Naive thymus-derived CD4-positive, alpha-beta T cell (primary cell): ENCODE data around the gene MAP2K1. TPM values are rescaled to one million over a fixed set of nuclear protein-coding genes. Genes with fewer than 3 reads are reported as not detected.

Source experiments
- ATAC-seq: fragments of 150-1000 bp; cut with Tn5 transposase; 2 replicates; pipeline ENCODE4 v1.10.0; 2021; ENCODE audit warnings: mild to moderate bottlenecking, moderate library complexity
- CTCF ChIA-PET: fragments of 350-600 bp; sonication (Branson Sonifier 250); formaldehyde crosslinking; loops from one replicate; lab custom pipeline; 2021; ENCODE audit warnings: antibody characterized with exemption; lab: Charles Lee
- POLR2A ChIA-PET: fragments of 350-600 bp; sonication (Branson Sonifier 250); formaldehyde crosslinking; loops from one replicate; lab custom pipeline; 2021; ENCODE audit warnings: antibody characterized with exemption, inconsistent platforms; lab: Charles Lee
- DNase-seq, 9 donors: peaks; one replicate each; pipeline versions ENCODE4 v3.0.0 to v3.0.0-alpha.2; 2020 to 2022; ENCODE audit warnings: mixed read lengths in 1 of 9
- H3K27ac ChIP-seq: one replicate; pipeline ENCODE4 v1.7.0; 2013; ENCODE audit warnings: mild to moderate bottlenecking, low read depth, low read length, moderate library complexity
- H3K27me3 ChIP-seq, 2 donors: one replicate each; pipeline ENCODE4 v1.7.0; 2013; ENCODE audit warnings: low read length in 2 of 2, mild to moderate bottlenecking in 2 of 2, moderate library complexity in 2 of 2; ENCODE audit not compliant: control insufficient read depth in 2 of 2, insufficient read depth in 2 of 2
- H3K36me3 ChIP-seq, 3 experiments: 1 replicate in 2 of 3; 2 replicates in 1 of 3; pipeline ENCODE4 v1.7.0; 2013; ENCODE audit warnings: low read length in 3 of 3, mild to moderate bottlenecking in 3 of 3, moderate library complexity in 1 of 3; ENCODE audit not compliant: insufficient read depth in 3 of 3, control insufficient read depth in 2 of 3
- H3K4me1 ChIP-seq, 2 donors: one replicate each; pipeline ENCODE4 v1.7.0; 2013; ENCODE audit warnings: low read length in 2 of 2, mild to moderate bottlenecking in 2 of 2, moderate library complexity in 1 of 2; ENCODE audit not compliant: control insufficient read depth in 2 of 2, insufficient read depth in 2 of 2
- H3K4me3 ChIP-seq: 2 replicates; pipeline ENCODE4 v1.7.0; 2013; ENCODE audit warnings: mild to moderate bottlenecking, low read length
- H3K9me3 ChIP-seq, 3 experiments: 1 replicate in 2 of 3; 2 replicates in 1 of 3; pipeline ENCODE4 v1.7.0; 2013; ENCODE audit warnings: low read length in 3 of 3; ENCODE audit not compliant: control insufficient read depth in 2 of 3
- H3K27ac Mint-ChIP-seq, 9 donors: one replicate each; pipeline ENCODE4 v1.8.0; 2020 to 2022; ENCODE audit warnings: mixed read lengths in 9 of 9, mild to moderate bottlenecking in 8 of 9, moderate library complexity in 5 of 9, inconsistent platforms in 2 of 9
- H3K27me3 Mint-ChIP-seq, 5 donors: one replicate each; pipeline ENCODE4 v1.8.0; 2021 to 2022; ENCODE audit warnings: mixed read lengths in 5 of 5, mild to moderate bottlenecking in 1 of 5
- H3K36me3 Mint-ChIP-seq, 5 donors: one replicate each; pipeline ENCODE4 v1.8.0; 2020 to 2022; ENCODE audit warnings: mixed read lengths in 5 of 5, mild to moderate bottlenecking in 3 of 5, inconsistent platforms in 1 of 5
- H3K4me1 Mint-ChIP-seq, 7 donors: one replicate each; pipeline ENCODE4 v1.8.0; 2020 to 2022; ENCODE audit warnings: mixed read lengths in 7 of 7, mild to moderate bottlenecking in 3 of 7, inconsistent platforms in 1 of 7
- H3K4me3 Mint-ChIP-seq, 10 donors: one replicate each; pipeline ENCODE4 v1.8.0; 2020 to 2022; ENCODE audit warnings: mild to moderate bottlenecking in 10 of 10, mixed read lengths in 10 of 10, moderate library complexity in 6 of 10, inconsistent platforms in 2 of 10
- H3K9me3 Mint-ChIP-seq, 11 donors: one replicate each; pipeline ENCODE4 v1.8.0; 2020 to 2022; ENCODE audit warnings: mixed read lengths in 11 of 11, mild to moderate bottlenecking in 4 of 11, inconsistent platforms in 1 of 11, moderate library complexity in 1 of 11
- intact Hi-C, 2 donors: fragments of 100-400 bp; cut with micrococcal nuclease; formaldehyde crosslinking; loops; one replicate each; pipeline ENCODE4 v1.15.1; 2023
- polyA plus RNA-seq, 2 donors: library from polyadenylated mRNA; unstranded; fragments of 300-500 nt; fragmentation: Illumina TruSeq; gene quantifications; one replicate each; pipeline ENCODE4 v1.2.3, GENCODE V29; 2021
- total RNA-seq, 6 experiments: library from RNA in 5 of 6; stranded (reverse) in 5 of 6; gene quantifications; 1 replicate in 5 of 6; 2 replicates in 1 of 6; pipeline ENCODE4 v1.2.3 and lab custom pipeline; 2021 to 2026

The MAP2K1 gene
- total and polyA plus RNA-seq, 7 experiments from 2014 or later = 37.2 to 97.2 (median 46.9) TPM

GRCh38 chr15:66508293-66508883, 121.7 kb downstream of the MAP2K1 start:
- Histone ChIP-seq H3K36me3 (peaks cover 0 to 8% (median 0%) of the 10 kb centered on the region in 3 experiments), H3K27me3 (no peaks in the 10 kb centered on the region), H3K4me3 (no peak overlapping the region), H3K27ac (no peak overlapping the region), H3K9me3 (no peaks in the 10 kb centered on the region), H3K4me1 (peaks cover 4 to 12% of the 10 kb centered on the region in 2 donors)
- ATAC-seq = no peak
- ChIA-PET CTCF (no interaction called here), POLR2A (no interaction called here)
- H3K27ac Mint-ChIP-seq = no peak overlapping the region
- peaks cover 0 to 10% (median 6%) of the 10 kb centered on the region in 5 donors for H3K36me3 Mint-ChIP-seq
- intact Hi-C loops = loop anchor here (5.0 to 10.0 kb wide), 4 partner anchors 194 to 1546 kb away; partner anchors contain the start of genes PIAS1 (in 1 of the 2), RNU5A-1 (in 1 of the 2), SMAD6 (in 1 of the 2) and SPG21 (in 1 of the 2)
- H3K4me3 Mint-ChIP-seq = no peak overlapping the region
- no peaks in the 10 kb centered on the region for H3K9me3 Mint-ChIP-seq
- no peaks in the 10 kb centered on the region for H3K27me3 Mint-ChIP-seq
- DNase-seq = no peak
- peaks cover 11 to 32% (median 22%) of the 10 kb centered on the region in 7 donors for H3K4me1 Mint-ChIP-seq

- peaks cover 0 to 13% (median 3%) of the 10 kb centered on the region in 3 experiments for H3K36me3 ChIP-seq
- ChIA-PET POLR2A (no interaction called here), CTCF (no interaction called here)
- no peak overlapping the region for H3K27ac ChIP-seq
- Mint-ChIP-seq H3K27me3 (no peaks in the 10 kb centered on the region), H3K4me3 (no peak overlapping the region), H3K27ac (no peak overlapping the region), H3K4me1 (peaks cover 0 to 3% (median 0%) of the 10 kb centered on the region in 7 donors), H3K9me3 (no peaks in the 10 kb centered on the region), H3K36me3 (peaks cover 0 to 17% (median 5%) of the 10 kb centered on the region in 5 donors)
- no peaks in the 10 kb centered on the region for H3K27me3 ChIP-seq
- intact Hi-C loops = no loop called here
- H3K4me1 ChIP-seq = no peaks in the 10 kb centered on the region
- H3K9me3 ChIP-seq = no peaks in the 10 kb centered on the region
- ATAC-seq (no peak), DNase-seq (no peak)
- H3K4me3 ChIP-seq = no peak overlapping the region
Measured at GRCh38 chr15:66514586-66514985, 127.9 kb downstream of the MAP2K1 start.

- Histone ChIP-seq H3K4me1 (no peaks in the 10 kb centered on the region), H3K27me3 (no peaks in the 10 kb centered on the region), H3K9me3 (no peaks in the 10 kb centered on the region), H3K36me3 (peaks cover 0 to 14% (median 3%) of the 10 kb centered on the region in 3 experiments), H3K4me3 (no peak overlapping the region), H3K27ac (no peak overlapping the region)
- no peak for DNase-seq
- CTCF ChIA-PET = interaction anchor here (1.2 kb wide), 1 partner anchor 17 kb away, joined by 4 read pairs; no protein-coding TSS in a partner anchor
- Mint-ChIP-seq H3K36me3 (peaks cover 1 to 17% (median 5%) of the 10 kb centered on the region in 5 donors), H3K4me1 (peaks cover 0 to 3% (median 0%) of the 10 kb centered on the region in 7 donors), H3K4me3 (no peak overlapping the region), H3K27me3 (no peaks in the 10 kb centered on the region), H3K27ac (no peak overlapping the region), H3K9me3 (no peaks in the 10 kb centered on the region)
- intact Hi-C loops = no loop called here
- ATAC-seq = no peak
- POLR2A ChIA-PET = no interaction called here
Measured at GRCh38 chr15:66515901-66516322, 129.2 kb downstream of the MAP2K1 start.

GRCh38 chr15:66523926-66524325, 137.2 kb downstream of the MAP2K1 start:
- H3K36me3 ChIP-seq = peaks cover 0 to 10% (median 8%) of the 10 kb centered on the region in 3 experiments
- ChIA-PET CTCF (interaction anchor here (0.7 kb wide), 2 partner anchors 1107 to 1143 kb away, joined by 3 read pairs; no protein-coding TSS in a partner anchor), POLR2A (interaction anchor here (1.6 kb wide), 1 partner anchor 20 kb away, joined by 4 read pairs; the partner anchor contains the start of gene RPL4)
- H3K4me1 ChIP-seq = no peaks in the 10 kb centered on the region
- H3K4me3 Mint-ChIP-seq = no peak overlapping the region
- peaks cover 0 to 32% (median 17%) of the 10 kb centered on the region in 5 donors for H3K36me3 Mint-ChIP-seq
- no peak overlapping the region for H3K4me3 ChIP-seq
- no peak for ATAC-seq
- H3K27ac Mint-ChIP-seq = no peak overlapping the region
- H3K27ac ChIP-seq = no peak overlapping the region
- intact Hi-C loops = no loop called here
- peaks cover 0 to 14% (median 0%) of the 10 kb centered on the region in 7 donors for H3K4me1 Mint-ChIP-seq
- no peaks in the 10 kb centered on the region for H3K27me3 Mint-ChIP-seq
- H3K9me3 ChIP-seq = no peaks in the 10 kb centered on the region
- DNase-seq = no peak
- H3K27me3 ChIP-seq = no peaks in the 10 kb centered on the region
- no peaks in the 10 kb centered on the region for H3K9me3 Mint-ChIP-seq

- no peaks in the 10 kb centered on the region for H3K9me3 Mint-ChIP-seq
- no peaks in the 10 kb centered on the region for H3K9me3 ChIP-seq
- intact Hi-C loops = no loop called here
- no peak overlapping the region for H3K4me3 ChIP-seq
- no peak overlapping the region for H3K27ac Mint-ChIP-seq
- H3K4me1 ChIP-seq = no peaks in the 10 kb centered on the region
- DNase-seq (no peak), ATAC-seq (no peak)
- H3K27ac ChIP-seq = no peak overlapping the region
- H3K27me3 Mint-ChIP-seq = no peaks in the 10 kb centered on the region
- peaks cover 0 to 14% (median 13%) of the 10 kb centered on the region in 3 experiments for H3K36me3 ChIP-seq
- H3K4me3 Mint-ChIP-seq = no peak overlapping the region
- POLR2A ChIA-PET = interaction anchor here (1.6 kb wide), 1 partner anchor 21 kb away, joined by 4 read pairs; the partner anchor contains the start of gene RPL4
- CTCF ChIA-PET = no interaction called here
- peaks cover 3 to 39% (median 21%) of the 10 kb centered on the region in 5 donors for H3K36me3 Mint-ChIP-seq
- H3K27me3 ChIP-seq = no peaks in the 10 kb centered on the region
- H3K4me1 Mint-ChIP-seq = peaks cover 0 to 13% (median 0%) of the 10 kb centered on the region in 7 donors
Measured at GRCh38 chr15:66524838-66525237, 138.1 kb downstream of the MAP2K1 start.

GRCh38 chr15:66535056-66535455, 148.3 kb downstream of the MAP2K1 start:
- intact Hi-C loops = no loop called here
- Histone ChIP-seq H3K36me3 (peaks cover 0 to 9% (median 0%) of the 10 kb centered on the region in 3 experiments), H3K4me3 (no peak overlapping the region), H3K27me3 (no peaks in the 10 kb centered on the region), H3K9me3 (no peaks in the 10 kb centered on the region), H3K27ac (no peak overlapping the region), H3K4me1 (no peaks in the 10 kb centered on the region)
- Mint-ChIP-seq H3K36me3 (peaks cover 11 to 40% (median 31%) of the 10 kb centered on the region in 5 donors), H3K27ac (no peak overlapping the region), H3K4me3 (no peak overlapping the region), H3K4me1 (no peaks in the 10 kb centered on the region), H3K9me3 (no peaks in the 10 kb centered on the region), H3K27me3 (no peaks in the 10 kb centered on the region)
- ATAC-seq = no peak
- CTCF ChIA-PET = interaction anchor here (0.8 kb wide), 1 partner anchor 8 kb away, joined by 3 read pairs; no protein-coding TSS in a partner anchor
- POLR2A ChIA-PET = interaction anchor here (0.6 kb wide), 1 partner anchor 9 kb away, joined by 3 read pairs; no protein-coding TSS in a partner anchor
- DNase-seq = no peak
